Measurements from ENCODE around the gene APC2.
A peak's percentile ranks its signal among the peaks of the same experiment; 100 is the strongest.

Gene APC2

DNA sequence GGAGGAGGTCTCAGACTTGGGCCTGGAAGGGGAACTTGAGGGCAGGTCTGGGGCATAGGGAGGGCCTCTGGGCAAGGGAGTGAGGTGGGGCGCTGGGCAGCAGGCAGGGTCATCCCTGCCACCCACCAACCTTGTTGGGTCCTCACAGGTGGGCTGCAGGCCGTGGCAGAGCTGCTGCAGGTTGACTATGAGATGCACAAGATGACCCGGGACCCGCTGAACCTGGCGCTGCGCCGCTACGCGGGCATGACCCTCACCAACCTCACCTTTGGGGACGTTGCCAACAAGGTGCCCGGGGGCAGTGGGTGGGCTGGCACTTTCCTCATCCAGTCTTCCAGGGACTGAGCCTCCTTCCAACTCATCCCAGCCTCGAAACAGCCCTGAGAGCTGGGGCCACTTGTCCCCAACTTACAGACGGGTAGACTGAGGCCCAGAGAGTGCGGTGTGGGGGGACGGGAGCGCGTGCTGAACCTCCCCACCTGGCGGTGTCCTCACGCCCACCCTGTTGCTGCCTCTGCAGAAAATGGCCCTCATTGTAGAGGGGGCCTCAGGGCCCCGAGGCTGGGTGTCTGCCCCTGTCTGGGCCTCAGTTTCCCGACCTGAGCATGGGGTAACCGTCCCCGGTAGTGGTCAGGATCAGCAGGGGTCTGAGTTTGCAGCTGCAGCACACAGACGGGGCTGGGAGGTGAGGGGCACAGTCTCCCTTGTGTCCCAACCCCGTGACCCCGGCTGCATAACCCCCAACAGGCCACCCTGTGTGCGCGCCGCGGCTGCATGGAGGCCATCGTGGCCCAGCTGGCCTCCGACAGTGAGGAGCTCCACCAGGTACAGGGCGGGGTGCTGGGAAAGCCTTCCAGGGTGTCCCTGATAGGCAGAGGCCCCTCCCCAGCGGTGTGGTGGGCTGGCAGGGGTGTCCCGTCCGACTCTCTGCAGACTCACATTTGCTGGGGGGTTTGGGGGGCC is 10.4 kb downstream of the APC2 start:
- DNase-seq (ENCODE audit: low read depth in 2 of 2, low spot score in 1 of 2) = no peak

DNA sequence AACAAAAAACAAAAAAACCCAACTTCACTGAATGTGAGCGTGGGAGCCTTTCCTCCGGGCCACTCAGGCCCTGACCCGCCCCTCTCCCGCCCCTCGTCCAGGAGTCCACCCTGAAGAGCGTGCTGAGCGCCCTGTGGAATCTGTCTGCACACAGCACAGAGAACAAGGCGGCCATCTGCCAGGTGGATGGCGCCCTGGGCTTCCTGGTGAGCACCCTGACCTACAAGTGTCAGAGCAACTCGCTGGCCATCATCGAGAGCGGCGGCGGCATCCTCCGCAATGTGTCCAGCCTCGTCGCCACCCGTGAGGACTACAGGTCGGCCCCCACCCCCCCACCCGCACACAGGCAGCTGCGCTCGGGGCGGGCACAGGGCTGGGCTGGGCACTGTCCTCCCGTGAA is 11.9 kb downstream of the APC2 start:
- DNase-seq (ENCODE audit: low read depth in 2 of 2, low spot score in 1 of 2) = no peak

DNA sequence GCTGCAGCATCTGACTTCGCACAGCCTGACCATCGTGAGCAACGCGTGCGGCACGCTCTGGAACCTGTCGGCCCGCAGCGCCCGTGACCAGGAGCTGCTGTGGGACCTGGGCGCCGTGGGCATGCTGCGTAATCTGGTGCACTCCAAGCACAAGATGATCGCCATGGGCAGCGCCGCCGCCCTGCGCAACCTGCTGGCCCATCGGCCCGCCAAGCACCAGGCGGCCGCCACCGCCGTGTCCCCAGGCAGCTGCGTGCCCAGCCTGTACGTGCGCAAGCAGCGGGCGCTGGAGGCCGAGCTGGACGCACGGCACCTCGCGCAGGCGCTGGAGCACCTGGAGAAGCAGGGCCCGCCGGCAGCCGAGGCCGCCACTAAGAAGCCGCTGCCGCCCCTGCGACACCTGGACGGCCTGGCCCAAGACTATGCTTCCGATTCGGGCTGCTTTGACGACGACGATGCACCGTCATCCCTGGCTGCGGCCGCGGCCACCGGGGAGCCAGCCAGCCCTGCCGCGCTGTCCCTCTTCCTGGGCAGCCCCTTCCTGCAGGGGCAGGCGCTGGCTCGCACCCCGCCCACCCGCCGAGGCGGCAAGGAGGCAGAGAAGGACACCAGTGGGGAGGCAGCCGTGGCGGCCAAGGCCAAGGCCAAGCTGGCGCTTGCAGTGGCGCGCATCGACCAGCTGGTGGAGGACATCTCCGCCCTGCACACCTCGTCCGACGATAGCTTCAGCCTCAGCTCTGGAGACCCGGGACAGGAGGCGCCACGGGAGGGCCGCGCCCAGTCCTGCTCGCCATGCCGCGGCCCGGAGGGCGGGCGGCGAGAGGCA is 15.5 kb downstream of the APC2 start:
- no peak for DNase-seq (ENCODE audit: low read depth in 2 of 2, low spot score in 1 of 2)

DNA sequence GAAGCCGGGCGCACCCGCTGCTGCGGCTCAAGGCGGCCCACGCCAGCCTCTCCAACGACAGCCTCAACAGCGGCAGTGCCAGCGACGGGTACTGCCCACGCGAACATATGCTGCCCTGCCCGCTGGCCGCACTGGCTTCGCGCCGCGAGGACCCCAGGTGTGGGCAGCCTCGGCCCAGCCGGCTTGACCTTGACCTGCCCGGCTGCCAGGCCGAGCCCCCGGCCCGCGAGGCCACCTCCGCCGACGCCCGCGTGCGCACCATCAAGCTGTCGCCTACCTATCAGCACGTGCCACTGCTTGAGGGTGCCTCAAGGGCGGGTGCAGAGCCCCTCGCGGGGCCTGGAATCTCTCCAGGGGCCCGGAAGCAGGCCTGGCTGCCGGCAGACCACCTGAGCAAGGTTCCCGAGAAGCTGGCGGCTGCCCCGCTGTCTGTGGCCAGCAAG is 16.1 kb downstream of the APC2 start:
- DNase-seq (ENCODE audit: low read depth in 2 of 2, low spot score in 1 of 2) = no peak

DNA sequence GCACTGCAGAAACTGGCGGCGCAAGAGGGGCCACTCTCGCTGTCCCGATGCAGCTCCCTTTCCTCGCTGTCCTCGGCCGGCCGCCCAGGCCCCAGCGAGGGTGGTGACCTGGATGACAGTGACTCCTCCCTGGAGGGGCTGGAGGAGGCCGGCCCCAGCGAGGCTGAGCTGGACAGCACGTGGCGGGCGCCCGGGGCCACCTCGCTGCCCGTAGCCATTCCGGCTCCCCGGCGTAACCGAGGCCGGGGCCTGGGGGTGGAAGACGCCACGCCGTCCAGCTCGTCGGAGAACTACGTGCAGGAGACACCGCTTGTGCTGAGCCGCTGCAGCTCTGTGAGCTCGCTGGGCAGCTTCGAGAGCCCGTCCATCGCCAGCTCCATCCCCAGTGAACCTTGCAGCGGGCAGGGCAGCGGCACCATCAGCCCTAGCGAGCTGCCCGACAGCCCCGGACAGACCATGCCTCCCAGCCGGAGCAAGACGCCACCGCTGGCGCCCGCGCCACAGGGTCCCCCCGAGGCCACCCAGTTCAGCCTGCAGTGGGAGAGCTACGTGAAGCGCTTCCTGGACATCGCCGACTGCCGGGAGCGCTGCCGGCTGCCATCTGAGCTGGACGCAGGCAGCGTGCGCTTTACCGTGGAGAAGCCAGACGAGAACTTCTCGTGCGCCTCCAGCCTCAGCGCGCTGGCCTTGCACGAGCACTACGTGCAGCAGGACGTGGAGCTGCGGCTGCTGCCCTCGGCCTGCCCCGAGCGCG is 16.7 kb downstream of the APC2 start:
- DNase-seq (ENCODE audit: low read depth in 2 of 2, low spot score in 1 of 2) = no peak

DNA sequence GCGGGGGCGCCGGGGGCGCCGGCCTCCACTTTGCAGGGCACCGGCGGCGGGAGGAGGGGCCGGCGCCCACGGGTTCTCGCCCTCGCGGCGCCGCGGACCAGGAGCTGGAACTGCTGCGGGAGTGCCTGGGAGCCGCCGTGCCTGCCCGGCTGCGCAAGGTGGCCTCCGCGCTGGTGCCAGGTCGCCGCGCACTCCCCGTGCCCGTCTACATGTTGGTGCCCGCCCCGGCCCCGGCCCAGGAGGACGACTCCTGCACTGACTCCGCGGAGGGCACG is 17.2 kb downstream of the APC2 start:
- DNase-seq (ENCODE audit: low read depth in 2 of 2, low spot score in 1 of 2) = no peak

DNA sequence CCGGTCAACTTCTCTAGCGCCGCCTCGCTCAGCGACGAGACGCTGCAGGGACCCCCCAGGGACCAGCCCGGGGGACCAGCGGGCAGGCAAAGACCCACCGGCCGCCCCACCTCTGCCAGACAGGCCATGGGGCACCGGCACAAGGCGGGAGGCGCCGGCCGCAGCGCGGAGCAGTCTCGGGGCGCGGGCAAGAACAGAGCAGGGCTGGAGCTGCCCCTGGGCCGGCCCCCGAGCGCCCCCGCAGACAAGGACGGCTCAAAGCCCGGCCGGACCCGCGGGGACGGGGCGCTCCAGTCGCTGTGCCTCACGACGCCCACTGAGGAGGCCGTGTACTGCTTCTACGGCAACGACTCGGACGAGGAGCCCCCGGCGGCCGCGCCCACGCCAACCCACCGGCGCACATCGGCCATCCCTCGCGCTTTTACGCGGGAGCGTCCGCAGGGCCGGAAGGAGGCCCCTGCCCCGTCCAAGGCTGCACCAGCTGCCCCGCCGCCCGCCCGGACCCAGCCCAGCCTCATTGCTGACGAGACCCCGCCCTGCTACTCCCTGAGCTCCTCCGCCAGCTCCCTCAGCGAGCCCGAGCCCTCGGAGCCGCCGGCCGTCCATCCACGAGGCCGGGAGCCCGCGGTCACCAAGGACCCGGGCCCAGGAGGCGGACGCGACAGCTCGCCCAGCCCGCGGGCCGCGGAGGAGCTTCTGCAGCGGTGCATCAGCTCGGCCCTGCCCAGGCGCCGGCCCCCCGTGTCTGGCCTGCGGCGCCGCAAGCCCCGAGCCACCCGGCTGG is 17.8 kb downstream of the APC2 start:
- DNase-seq (ENCODE audit: low read depth in 2 of 2, low spot score in 1 of 2) = no peak

DNA sequence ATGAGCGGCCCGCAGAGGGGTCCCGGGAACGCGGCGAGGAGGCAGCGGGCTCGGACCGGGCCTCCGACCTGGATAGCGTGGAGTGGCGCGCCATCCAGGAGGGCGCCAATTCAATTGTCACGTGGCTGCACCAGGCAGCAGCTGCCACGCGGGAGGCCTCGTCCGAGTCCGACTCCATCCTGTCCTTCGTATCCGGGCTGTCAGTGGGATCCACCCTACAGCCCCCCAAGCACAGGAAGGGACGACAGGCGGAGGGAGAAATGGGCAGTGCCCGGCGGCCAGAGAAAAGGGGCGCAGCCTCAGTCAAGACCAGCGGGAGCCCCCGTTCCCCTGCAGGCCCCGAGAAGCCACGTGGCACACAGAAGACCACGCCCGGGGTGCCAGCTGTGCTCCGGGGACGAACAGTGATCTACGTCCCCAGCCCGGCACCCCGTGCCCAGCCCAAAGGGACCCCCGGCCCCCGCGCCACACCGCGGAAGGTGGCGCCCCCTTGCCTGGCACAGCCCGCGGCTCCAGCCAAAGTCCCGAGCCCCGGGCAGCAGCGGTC is 18.4 kb downstream of the APC2 start:
- DNase-seq (ENCODE audit: low read depth in 2 of 2, low spot score in 1 of 2) = no peak

DNA sequence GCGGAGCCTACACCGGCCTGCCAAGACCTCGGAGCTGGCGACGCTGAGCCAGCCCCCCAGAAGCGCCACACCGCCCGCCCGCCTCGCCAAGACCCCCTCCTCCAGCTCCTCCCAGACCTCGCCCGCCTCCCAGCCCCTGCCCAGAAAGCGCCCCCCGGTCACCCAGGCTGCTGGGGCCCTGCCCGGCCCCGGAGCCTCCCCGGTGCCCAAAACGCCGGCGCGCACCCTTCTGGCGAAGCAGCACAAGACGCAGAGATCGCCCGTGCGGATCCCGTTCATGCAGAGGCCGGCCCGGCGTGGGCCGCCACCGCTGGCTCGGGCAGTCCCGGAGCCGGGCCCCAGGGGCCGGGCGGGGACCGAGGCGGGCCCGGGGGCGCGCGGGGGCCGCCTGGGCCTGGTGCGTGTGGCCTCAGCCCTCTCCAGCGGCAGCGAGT is 18.9 kb downstream of the APC2 start:
- DNase-seq (ENCODE audit: low read depth in 2 of 2, low spot score in 1 of 2) = no peak

DNA sequence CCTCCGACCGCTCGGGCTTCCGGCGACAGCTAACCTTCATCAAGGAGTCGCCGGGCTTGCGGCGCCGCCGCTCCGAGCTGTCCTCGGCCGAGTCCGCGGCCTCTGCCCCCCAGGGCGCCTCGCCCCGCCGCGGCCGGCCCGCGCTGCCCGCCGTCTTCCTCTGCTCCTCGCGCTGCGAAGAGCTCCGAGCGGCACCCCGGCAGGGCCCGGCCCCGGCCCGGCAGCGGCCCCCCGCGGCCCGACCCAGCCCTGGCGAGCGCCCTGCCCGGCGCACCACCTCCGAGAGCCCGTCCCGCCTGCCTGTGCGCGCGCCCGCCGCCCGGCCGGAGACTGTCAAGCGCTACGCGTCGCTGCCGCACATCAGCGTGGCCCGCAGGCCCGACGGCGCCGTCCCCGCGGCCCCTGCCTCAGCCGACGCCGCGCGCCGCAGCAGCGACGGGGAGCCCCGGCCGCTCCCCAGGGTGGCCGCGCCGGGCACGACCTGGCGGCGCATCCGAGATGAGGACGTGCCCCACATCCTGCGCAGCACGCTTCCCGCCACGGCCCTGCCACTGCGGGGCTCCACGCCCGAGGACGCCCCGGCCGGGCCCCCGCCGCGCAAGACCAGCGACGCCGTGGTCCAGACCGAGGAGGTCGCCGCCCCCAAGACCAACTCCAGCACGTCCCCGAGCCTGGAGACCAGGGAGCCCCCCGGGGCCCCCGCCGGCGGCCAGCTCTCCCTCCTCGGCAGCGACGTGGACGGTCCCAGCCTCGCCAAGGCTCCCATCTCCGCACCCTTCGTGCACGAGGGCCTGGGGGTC is 19.5 kb downstream of the APC2 start:
- no peak for DNase-seq (ENCODE audit: low read depth in 2 of 2, low spot score in 1 of 2)

DNA sequence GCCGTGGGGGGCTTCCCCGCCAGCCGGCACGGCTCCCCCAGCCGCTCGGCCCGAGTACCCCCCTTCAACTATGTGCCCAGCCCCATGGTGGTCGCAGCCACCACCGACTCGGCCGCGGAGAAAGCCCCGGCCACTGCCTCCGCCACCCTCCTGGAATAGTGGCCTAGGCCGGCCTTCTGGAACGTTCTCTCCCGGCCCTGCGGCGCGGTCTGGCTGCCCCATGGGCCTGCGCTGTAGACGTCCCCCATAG is 20.1 kb downstream of the APC2 start:
- no peak for DNase-seq (ENCODE audit: low read depth in 2 of 2, low spot score in 1 of 2)

DNA sequence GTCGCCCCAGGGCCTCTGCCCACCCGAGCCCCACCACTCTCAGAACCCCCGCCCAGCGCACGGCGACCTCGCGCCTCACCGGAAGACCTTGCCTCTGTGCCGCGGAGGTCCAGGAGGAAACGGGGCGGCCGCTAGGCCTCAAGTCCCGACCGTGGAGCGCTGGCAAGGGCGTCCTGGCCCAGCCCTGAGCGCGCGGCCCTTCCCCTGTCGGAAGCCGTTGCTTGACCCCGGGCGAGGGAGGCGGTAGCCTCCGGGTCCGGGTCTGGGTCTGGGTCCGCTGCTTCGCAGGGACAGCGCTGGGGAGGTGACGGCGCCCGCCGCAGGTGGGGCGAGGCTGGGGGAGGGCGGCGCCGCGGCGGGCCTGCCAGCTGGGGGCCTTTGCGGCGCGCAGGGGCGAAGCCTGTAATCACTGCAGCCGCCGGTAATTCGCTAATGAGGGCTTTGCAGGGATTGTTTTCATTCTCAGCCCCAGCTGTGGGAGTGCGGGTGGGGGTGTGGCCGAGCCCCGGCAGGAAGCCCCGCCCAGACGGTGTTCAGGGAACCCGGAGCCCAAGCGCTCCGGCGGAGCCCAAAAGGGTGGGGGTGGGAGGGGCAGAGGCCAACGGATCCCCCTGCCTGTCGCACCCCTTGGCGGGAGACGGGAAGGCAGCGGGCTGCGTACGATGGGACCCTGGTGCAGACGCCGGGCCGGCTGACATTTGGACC is 20.5 kb downstream of the APC2 start:
- DNase-seq (ENCODE audit: low read depth in 2 of 2, low spot score in 1 of 2) = peak; percentile 49 to 51

DNA sequence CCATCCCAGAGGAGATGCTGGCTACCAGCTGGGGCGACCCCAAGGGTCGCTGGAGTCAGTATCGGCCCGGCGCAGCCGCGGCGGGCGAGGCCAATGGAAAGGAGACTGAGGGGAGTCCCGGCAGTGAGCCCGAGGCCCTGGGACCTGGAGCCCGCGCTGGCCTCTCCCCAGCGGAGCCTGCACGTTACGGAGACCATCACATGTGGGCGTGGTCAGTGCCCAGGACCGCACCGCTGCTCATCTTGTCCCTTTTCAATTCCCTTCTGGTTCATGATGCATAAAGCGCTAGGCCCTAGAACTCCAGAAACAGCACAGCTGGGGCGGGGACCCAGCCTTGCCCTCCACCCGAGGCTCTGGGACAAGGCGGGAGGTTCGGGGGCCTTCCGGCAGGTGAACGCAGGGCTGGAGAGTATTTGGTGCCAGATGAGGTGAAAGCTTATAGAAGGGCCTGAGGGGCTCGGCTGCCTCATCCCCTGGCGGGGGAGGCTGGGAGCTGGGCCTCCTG is 21.1 kb downstream of the APC2 start:
- no peak for DNase-seq (ENCODE audit: low read depth in 2 of 2, low spot score in 1 of 2)

DNA sequence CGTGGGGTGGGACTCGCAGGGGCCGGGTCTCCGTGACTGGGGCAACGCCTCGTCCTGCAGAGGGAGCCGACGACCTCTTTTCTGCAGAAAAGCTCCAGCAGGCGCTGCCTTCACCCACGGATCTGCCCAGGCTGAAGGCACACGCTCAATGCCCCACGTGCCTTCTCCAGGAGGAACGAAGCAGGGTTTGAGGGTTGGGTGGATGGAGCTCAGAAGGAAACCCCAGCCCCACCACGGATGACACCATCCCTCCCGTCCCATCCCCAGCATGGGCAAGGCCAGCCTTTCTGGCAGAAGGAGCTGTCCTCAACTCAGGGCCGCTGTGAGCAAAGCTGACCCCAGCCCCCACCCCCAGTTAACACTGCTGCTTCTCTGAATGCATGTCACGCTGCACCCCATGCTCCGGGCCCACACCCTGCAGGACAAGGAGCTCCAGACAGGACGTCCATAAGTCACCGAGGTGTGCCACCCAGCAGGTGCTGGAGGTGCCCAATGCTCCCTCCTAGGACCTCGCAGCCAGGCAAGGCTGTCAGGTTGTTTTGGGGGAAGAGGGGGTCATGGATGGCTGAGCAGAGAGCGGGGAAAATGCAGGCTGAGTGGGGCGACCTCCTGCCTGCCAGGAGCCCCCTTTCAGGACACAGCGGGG is 21.7 kb downstream of the APC2 start:
- DNase-seq (ENCODE audit: low read depth in 2 of 2, low spot score in 1 of 2) = no peak

DNA sequence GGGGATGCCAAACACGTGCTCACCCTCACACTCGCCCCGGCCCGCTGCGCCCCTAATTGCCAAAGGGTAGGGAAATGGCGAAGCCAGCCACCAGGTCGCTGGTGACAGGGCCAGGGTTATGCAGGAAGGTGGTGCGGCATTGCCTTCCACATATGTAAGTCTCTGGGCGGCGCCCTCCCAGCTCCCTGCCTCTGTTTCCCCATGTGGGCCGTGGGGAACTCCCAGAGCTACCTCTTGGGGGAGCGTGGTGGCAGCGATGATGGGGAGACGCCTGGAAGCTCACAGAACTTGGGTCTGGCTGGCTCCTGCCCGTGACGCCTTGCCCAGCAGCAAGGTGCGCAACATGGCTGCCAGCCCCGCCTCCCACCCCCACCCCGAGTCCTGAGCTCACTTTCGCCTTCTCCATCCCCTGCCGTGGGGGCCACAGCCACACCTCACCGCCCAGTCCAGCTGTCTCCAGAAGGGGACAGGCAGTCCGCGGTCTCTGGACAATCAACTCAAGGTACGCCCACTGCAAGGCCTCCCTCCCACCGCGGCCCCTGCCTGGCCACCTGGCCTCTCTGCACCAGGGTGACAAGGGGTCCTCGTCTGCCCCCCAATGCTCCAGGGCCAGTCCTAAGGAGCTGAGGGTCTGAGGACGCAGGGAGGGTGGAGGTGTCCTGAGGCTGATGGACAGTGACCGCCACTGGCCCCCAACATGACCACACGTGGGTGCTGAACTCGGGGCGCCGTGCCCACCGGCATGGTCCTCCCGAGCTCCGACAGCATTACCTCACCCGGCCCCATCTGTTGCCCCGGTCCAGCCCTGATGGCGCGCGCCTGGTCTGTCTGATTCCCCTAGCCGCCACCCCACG is 22.5 kb downstream of the APC2 start:
- no peak for DNase-seq (ENCODE audit: low read depth in 2 of 2, low spot score in 1 of 2)

DNA sequence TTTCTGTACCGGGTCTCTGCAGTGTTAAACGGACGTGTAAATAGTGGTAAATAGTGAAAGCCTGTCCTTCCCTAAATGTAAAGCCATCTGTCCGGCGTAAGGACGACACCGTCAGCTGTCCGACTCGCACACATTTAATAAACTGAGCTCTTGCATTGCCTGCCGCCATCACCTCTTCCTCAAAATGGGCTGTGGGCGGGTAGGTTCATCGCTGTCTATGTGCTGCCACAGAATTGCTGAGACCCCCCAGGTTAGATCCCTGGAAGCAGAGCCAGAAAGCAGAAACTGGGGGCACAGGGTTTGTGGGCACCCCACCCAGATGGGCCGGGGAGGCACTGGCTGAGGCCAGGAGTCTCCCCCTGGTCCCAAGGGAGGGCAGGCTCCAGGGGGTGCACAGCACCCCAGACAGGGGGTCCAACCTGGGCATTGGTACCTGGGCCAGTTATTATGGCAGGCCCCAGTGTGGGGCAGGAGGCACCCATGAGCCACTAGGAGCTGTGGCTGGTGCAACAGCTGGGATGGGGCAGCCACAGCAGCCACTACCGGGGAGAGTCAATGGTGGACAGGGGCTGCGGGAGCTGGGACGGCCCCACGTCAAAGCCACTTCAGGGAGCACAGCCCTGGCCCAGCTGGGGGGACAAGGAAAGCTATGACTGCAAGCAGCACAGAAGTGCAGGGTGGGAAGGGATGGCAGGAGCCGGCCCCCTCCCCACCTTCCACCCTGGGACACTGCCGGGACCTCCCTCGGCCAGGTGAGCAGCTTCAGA is 23.3 kb downstream of the APC2 start:
- no peak for DNase-seq (ENCODE audit: low read depth in 2 of 2, low spot score in 1 of 2)
